Measurements from ENCODE around the gene CUL9. TPM values are rescaled to one million over a fixed set of nuclear protein-coding genes. Genes with fewer than 3 reads are reported as not detected.

CUL9 gene
- total RNA-seq, 1 donor from 2014 or later, result 14.1 TPM

DNA sequence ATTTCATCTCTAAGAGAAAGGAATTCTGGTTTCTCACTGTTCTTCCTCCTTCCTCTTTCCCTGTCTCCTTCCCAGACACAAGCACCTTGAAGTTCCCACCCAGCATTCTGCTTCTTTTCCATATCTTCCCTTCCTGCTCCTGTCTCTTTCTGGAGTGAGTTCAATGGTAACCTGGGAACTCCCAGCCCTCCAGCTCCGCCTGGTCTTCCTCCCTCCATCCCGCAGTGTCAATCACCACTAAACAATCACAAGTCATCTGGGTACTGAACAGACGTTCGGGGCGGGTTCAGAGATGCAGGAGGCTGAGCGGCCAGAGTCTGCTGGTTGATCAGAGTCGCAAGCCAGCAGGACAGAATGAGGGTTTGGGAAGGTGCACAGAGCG is 69.0 kb downstream of the CUL9 start:
- Mint-ChIP-seq H3K9me3 (no peaks in the 10 kb centered on the region), H3K4me3 (peak overlapping the region; percentile 66), H3K36me3 (no peaks in the 10 kb centered on the region), H3K27me3 (ENCODE audit: insufficient read depth, low read depth) (peaks cover 10% of the 10 kb centered on the region), H3K4me1 (peaks cover 35% of the 10 kb centered on the region), H3K27ac (peak overlapping the region; percentile 74)
- Histone ChIP-seq H3K9ac (no peak overlapping the region), H3F3A (ENCODE audit: low read depth) (peaks cover 13% of the 10 kb centered on the region), H3K9me3 (ENCODE audit: low read depth) (no peaks in the 10 kb centered on the region), H3K4me2 (no peak overlapping the region), H2AFZ (replicated peaks) (no peak overlapping the region), H3K4me3 (no peak overlapping the region), H4K20me1 (ENCODE audit: low read depth) (no peaks in the 10 kb centered on the region), H3K4me1 (peaks cover 14% of the 10 kb centered on the region), H3K27ac (no peak overlapping the region), H3K27me3 (peaks cover 13% of the 10 kb centered on the region), H3K36me3 (no peaks in the 10 kb centered on the region), H3K79me2 (ENCODE audit: low read depth) (no peaks in the 10 kb centered on the region)
- TF ChIP-seq EZH2phosphoT487 (IDR thresholded peaks at IDR 0.05), result no peak
- DNase-seq (ENCODE audit: low spot score), result peak; percentile 48

DNA sequence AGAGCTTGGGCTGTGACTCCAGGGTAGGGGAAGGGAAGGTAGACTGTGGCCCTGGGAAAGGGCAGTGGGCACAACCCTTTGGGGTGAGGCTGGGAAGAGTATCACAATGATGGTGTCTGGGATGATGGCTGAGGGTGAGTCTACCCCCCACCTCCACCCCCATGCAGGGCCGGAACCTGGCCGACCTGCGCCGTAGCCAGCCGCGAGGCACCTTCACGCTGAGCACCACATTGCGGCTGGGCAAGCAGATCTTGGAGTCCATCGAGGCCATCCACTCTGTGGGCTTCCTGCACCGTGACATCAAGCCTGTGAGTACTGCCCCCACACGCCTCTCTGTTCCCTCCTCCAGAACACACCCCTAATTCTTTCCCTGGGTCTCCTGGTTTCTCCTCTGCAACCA is 71.4 kb downstream of the CUL9 start:
- Histone ChIP-seq H3K27ac (no peak overlapping the region), H3K4me3 (no peak overlapping the region), H4K20me1 (ENCODE audit: low read depth) (no peaks in the 10 kb centered on the region), H3F3A (ENCODE audit: low read depth) (no peaks in the 10 kb centered on the region), H3K36me3 (no peaks in the 10 kb centered on the region), H2AFZ (replicated peaks) (no peak overlapping the region), H3K4me2 (no peak overlapping the region), H3K79me2 (ENCODE audit: low read depth) (no peaks in the 10 kb centered on the region), H3K27me3 (peaks cover 1% of the 10 kb centered on the region), H3K4me1 (peaks cover 3% of the 10 kb centered on the region), H3K9me3 (ENCODE audit: low read depth) (no peaks in the 10 kb centered on the region), H3K9ac (no peak overlapping the region)
- H3K9me3 Mint-ChIP-seq, result no peaks in the 10 kb centered on the region
- H3K4me1 Mint-ChIP-seq, result peaks cover 20% of the 10 kb centered on the region
- peaks cover 2% of the 10 kb centered on the region for H3K27me3 Mint-ChIP-seq (ENCODE audit: insufficient read depth, low read depth)
- no peak overlapping the region for H3K4me3 Mint-ChIP-seq
- H3K27ac Mint-ChIP-seq, result peak overlapping the region; percentile 10
- no peak for DNase-seq (ENCODE audit: low spot score)
- H3K36me3 Mint-ChIP-seq, result no peaks in the 10 kb centered on the region
- TF ChIP-seq, protein P1, sequence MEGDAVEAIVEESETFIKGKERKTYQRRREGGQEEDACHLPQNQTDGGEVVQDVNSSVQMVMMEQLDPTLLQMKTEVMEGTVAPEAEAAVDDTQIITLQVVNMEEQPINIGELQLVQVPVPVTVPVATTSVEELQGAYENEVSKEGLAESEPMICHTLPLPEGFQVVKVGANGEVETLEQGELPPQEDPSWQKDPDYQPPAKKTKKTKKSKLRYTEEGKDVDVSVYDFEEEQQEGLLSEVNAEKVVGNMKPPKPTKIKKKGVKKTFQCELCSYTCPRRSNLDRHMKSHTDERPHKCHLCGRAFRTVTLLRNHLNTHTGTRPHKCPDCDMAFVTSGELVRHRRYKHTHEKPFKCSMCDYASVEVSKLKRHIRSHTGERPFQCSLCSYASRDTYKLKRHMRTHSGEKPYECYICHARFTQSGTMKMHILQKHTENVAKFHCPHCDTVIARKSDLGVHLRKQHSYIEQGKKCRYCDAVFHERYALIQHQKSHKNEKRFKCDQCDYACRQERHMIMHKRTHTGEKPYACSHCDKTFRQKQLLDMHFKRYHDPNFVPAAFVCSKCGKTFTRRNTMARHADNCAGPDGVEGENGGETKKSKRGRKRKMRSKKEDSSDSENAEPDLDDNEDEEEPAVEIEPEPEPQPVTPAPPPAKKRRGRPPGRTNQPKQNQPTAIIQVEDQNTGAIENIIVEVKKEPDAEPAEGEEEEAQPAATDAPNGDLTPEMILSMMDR (IDR thresholded peaks at IDR 0.05), result no peak
- TF ChIP-seq EZH2 (IDR thresholded peaks at IDR 0.05), result no peak
- no peak for TF ChIP-seq EZH2phosphoT487 (IDR thresholded peaks at IDR 0.05)

DNA sequence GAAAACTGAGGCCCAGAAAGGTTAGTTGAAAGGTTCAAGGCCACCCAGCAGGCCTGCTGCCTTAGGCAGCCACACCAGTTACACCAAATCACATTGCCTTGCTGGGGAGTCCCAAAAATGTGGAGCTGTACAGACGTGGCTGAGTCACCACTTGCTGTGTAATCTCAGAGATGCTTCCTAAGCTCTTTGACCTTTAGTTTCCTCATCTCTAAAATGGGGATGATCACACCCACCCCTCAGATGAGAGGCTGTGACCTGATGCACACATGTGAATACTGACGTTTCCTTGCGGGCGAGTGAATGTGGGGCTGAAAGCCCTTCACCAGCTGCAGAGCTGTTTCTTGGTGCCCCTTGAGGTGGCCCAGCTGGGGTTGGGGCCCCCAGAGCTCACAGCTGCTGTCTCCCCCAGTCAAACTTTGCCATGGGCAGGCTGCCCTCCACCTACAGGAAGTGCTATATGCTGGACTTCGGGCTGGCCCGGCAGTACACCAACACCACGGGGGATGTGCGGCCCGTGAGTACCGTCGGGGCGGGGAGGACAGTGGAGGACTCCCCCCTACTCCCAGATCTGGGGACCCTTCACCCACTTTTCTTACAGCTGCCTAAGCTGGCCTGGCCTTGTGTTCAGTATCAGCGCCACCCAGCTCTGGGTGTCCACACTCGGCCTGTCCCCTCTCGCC is 72.3 kb downstream of the CUL9 start:
- Mint-ChIP-seq H3K27me3 (ENCODE audit: insufficient read depth, low read depth) (peaks cover 2% of the 10 kb centered on the region), H3K9me3 (no peaks in the 10 kb centered on the region), H3K36me3 (no peaks in the 10 kb centered on the region), H3K4me3 (no peak overlapping the region), H3K4me1 (peaks cover 20% of the 10 kb centered on the region), H3K27ac (no peak overlapping the region)
- Histone ChIP-seq H3K36me3 (no peaks in the 10 kb centered on the region), H3K27me3 (no peaks in the 10 kb centered on the region), H3K4me3 (no peak overlapping the region), H3K79me2 (ENCODE audit: low read depth) (no peaks in the 10 kb centered on the region), H2AFZ (replicated peaks) (no peak overlapping the region), H3K9ac (no peak overlapping the region), H3K27ac (no peak overlapping the region), H3K9me3 (ENCODE audit: low read depth) (no peaks in the 10 kb centered on the region), H3K4me2 (no peak overlapping the region), H3K4me1 (peaks cover 3% of the 10 kb centered on the region), H3F3A (ENCODE audit: low read depth) (no peaks in the 10 kb centered on the region), H4K20me1 (ENCODE audit: low read depth) (no peaks in the 10 kb centered on the region)
- TF ChIP-seq EZH2 (IDR thresholded peaks at IDR 0.05) (no peak), EZH2phosphoT487 (IDR thresholded peaks at IDR 0.05) (no peak)
- TF ChIP-seq, protein P1 (IDR thresholded peaks at IDR 0.05), result no peak
- DNase-seq (ENCODE audit: low spot score), result no peak

DNA sequence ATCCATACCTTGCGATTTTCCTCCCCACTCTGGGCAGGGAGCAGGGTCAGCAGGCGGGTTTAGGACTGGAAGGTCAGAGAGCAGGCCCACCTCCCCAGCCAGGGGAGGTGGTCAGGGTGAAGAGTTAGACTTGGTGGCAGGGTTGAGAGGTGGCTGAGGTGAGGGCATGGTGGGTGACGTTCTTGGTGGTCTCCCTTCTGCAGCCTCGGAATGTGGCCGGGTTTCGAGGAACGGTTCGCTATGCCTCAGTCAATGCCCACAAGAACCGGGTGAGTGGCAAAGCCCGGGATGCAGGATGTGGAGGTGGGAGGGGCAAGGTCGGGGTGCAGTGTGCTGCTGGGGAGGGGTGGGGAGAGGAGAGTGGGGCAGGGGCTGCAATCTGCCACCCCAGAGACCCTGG is 72.8 kb downstream of the CUL9 start:
- Histone ChIP-seq H3K9ac (no peak overlapping the region), H3K4me2 (no peak overlapping the region), H3K9me3 (ENCODE audit: low read depth) (no peaks in the 10 kb centered on the region), H4K20me1 (ENCODE audit: low read depth) (no peaks in the 10 kb centered on the region), H3K4me1 (peaks cover 3% of the 10 kb centered on the region), H3K36me3 (no peaks in the 10 kb centered on the region), H3F3A (ENCODE audit: low read depth) (no peaks in the 10 kb centered on the region), H2AFZ (replicated peaks) (no peak overlapping the region), H3K27ac (no peak overlapping the region), H3K4me3 (no peak overlapping the region), H3K27me3 (no peaks in the 10 kb centered on the region), H3K79me2 (ENCODE audit: low read depth) (no peaks in the 10 kb centered on the region)
- H3K4me3 Mint-ChIP-seq, result peak overlapping the region; percentile 38
- H3K9me3 Mint-ChIP-seq, result no peaks in the 10 kb centered on the region
- H3K36me3 Mint-ChIP-seq, result no peaks in the 10 kb centered on the region
- DNase-seq (ENCODE audit: low spot score), result no peak
- H3K27ac Mint-ChIP-seq, result no peak overlapping the region
- TF ChIP-seq EZH2 (IDR thresholded peaks at IDR 0.05) (no peak), EZH2phosphoT487 (IDR thresholded peaks at IDR 0.05) (no peak)
- TF ChIP-seq, protein P1 (IDR thresholded peaks at IDR 0.05), result no peak
- peaks cover 2% of the 10 kb centered on the region for H3K27me3 Mint-ChIP-seq (ENCODE audit: insufficient read depth, low read depth)
- H3K4me1 Mint-ChIP-seq, result peaks cover 20% of the 10 kb centered on the region

Data from neural progenitor cell (in vitro differentiated cells).